Endothelial cell of umbilical vein (primary cell): ENCODE measurements around the gene EZH1. TPM values are rescaled to one million over a fixed set of nuclear protein-coding genes. Genes with fewer than 3 reads are reported as not detected.
A peak's percentile ranks its signal among the peaks of the same experiment; 100 is the strongest.

Source experiments
- BruUV-seq: library from RNA; stranded (reverse); fragments of 400-500 nt; replicated peaks from 2 replicates; lab custom pipeline; 2021; lab: Mats Ljungman, UMichigan
- CTCF ChIA-PET: fragments of 300-600, 350-600 bp; sonication (Branson Sonifier 250); formaldehyde crosslinking; loops from one replicate; lab custom pipeline; 2021; ENCODE audit warnings: antibody characterized with exemption, inconsistent platforms; lab: Charles Lee
- POLR2A ChIA-PET: fragments of 300-600, 350-600 bp; sonication (Branson Sonifier 250); formaldehyde crosslinking; loops from one replicate; lab custom pipeline; 2021; ENCODE audit warnings: antibody characterized with exemption, inconsistent platforms; lab: Charles Lee
- DNase-seq: peaks from one replicate; pipeline ENCODE4 v3.0.0-alpha.2; 2011; ENCODE audit warnings: low read depth, low spot score
- FAIRE-seq: peaks from 2 replicates; lab custom pipeline; 2011; peaks lifted over from hg19 to GRCh38; lab: Jason Lieb, UNC
- H2AFZ ChIP-seq: 2 replicates; pipeline ENCODE4 v1.6.0; 2012; ENCODE audit warnings: low read depth, low read length, control low read depth, inconsistent platforms
- H3K27ac ChIP-seq: 2 replicates; pipeline ENCODE4 v1.5.1; 2011; ENCODE audit warnings: low read depth, mild to moderate bottlenecking, control low read depth, low read length, moderate library complexity; ENCODE audit not compliant: insufficient read depth
- H3K27me3 ChIP-seq, 2 experiments: 2 replicates each; pipeline versions ENCODE4 v1.6.0 to v1.6.1; 2011; ENCODE audit warnings: low read length in 2 of 2, mixed read lengths in 1 of 2; ENCODE audit not compliant: control insufficient read depth in 2 of 2, insufficient read depth in 2 of 2
- H3K36me3 ChIP-seq, 2 experiments: 2 replicates in 1 of 2; 3 replicates in 1 of 2; pipeline ENCODE4 v1.5.1; 2011; ENCODE audit warnings: low read length in 2 of 2, mild to moderate bottlenecking in 1 of 2, moderate library complexity in 1 of 2; ENCODE audit not compliant: control insufficient read depth in 2 of 2, insufficient read depth in 2 of 2; ENCODE audit errors: extremely low read depth in 1 of 2
- H3K4me1 ChIP-seq: 3 replicates; pipeline ENCODE4 v1.5.1; 2011; ENCODE audit warnings: mild to moderate bottlenecking, low read length; ENCODE audit not compliant: control insufficient read depth, insufficient read depth; ENCODE audit errors: extremely low read depth
- H3K4me2 ChIP-seq: 2 replicates; pipeline ENCODE4 v1.6.1; 2011; ENCODE audit warnings: low read length, control low read depth, mixed read lengths; ENCODE audit not compliant: insufficient read depth
- H3K4me3 ChIP-seq, 3 experiments: fragments of 200-600 bp in 1 of 3; sonication (generic), shearing (Covaris generic) in 1 of 3; replicated peaks in 1 of 3; 2 replicates each; pipeline ENCODE4 v1.5.1; 2011 to 2016; ENCODE audit warnings: control low read depth in 3 of 3, low read length in 3 of 3, mild to moderate bottlenecking in 2 of 3, inconsistent platforms in 1 of 3, low read depth in 1 of 3, moderate library complexity in 1 of 3; ENCODE audit not compliant: insufficient read depth in 1 of 3
- H3K79me2 ChIP-seq: 2 replicates; pipeline ENCODE4 v1.6.0; 2012; ENCODE audit warnings: low read length, inconsistent platforms; ENCODE audit not compliant: control insufficient read depth, insufficient read depth
- H3K9ac ChIP-seq: replicated peaks from 2 replicates; pipeline ENCODE3; 2011; ENCODE audit warnings: low read length, control low read depth; ENCODE audit not compliant: insufficient read depth; ENCODE audit errors: extremely low read depth
- H3K9me1 ChIP-seq: replicated peaks from 3 replicates; pipeline ENCODE4 v1.6.0; 2011; ENCODE audit warnings: mild to moderate bottlenecking, low read length; ENCODE audit not compliant: control insufficient read depth, insufficient read depth; ENCODE audit errors: extremely low read depth
- H3K9me3 ChIP-seq: replicated peaks from 2 replicates; pipeline ENCODE4 v1.5.1; 2012; ENCODE audit warnings: low read length, inconsistent platforms; ENCODE audit not compliant: control insufficient read depth, insufficient read depth
- H4K20me1 ChIP-seq: replicated peaks from 2 replicates; pipeline ENCODE3; 2011; ENCODE audit warnings: mild to moderate bottlenecking, low read length; ENCODE audit not compliant: control insufficient read depth, insufficient read depth; ENCODE audit errors: extremely low read depth
- EZH2 ChIP-seq: IDR thresholded peaks from 2 replicates; pipeline ENCODE4 v1.6.1; 2012; ENCODE audit warnings: borderline replicate concordance, low read depth, mild to moderate bottlenecking, moderate library complexity, low read length, inconsistent platforms; ENCODE audit not compliant: severe bottlenecking
- FOS ChIP-seq: IDR thresholded peaks from 2 replicates; pipeline ENCODE4 v1.6.1; 2011; ENCODE audit warnings: mild to moderate bottlenecking, low read length, moderate library complexity, borderline replicate concordance; ENCODE audit not compliant: insufficient read depth
- GATA2 ChIP-seq: IDR thresholded peaks from 2 replicates; pipeline ENCODE4 v1.7.0; 2011; ENCODE audit warnings: low read depth, mild to moderate bottlenecking, moderate library complexity, mixed read lengths, low read length; ENCODE audit not compliant: insufficient read length, insufficient read depth
- JUN ChIP-seq: IDR thresholded peaks from 2 replicates; pipeline ENCODE4 v1.6.1; 2011; ENCODE audit warnings: borderline replicate concordance, low read depth; ENCODE audit not compliant: insufficient read length, insufficient read depth
- MYC ChIP-seq: IDR thresholded peaks from one replicate; pipeline ENCODE4 v1.6.1; 2011; ENCODE audit warnings: mild to moderate bottlenecking, low read depth, low read length
- POLR2A ChIP-seq: IDR thresholded peaks from 2 replicates; pipeline ENCODE4 v1.6.1; 2012; ENCODE audit warnings: low read depth, mild to moderate bottlenecking, control low read depth, low read length
- POLR2AphosphoS5 ChIP-seq: IDR thresholded peaks from 2 replicates; pipeline ENCODE4 v1.6.1; 2012; ENCODE audit warnings: low read depth, mild to moderate bottlenecking, control low read depth, low read length, moderate library complexity; ENCODE audit not compliant: insufficient read depth
- dilution Hi-C: fragments of 300-500 bp; cut with MboI; formaldehyde crosslinking; loops from one replicate; pipeline ENCODE4 v1.15.0; 2019; ENCODE audit warnings: low sequenced_read_pairs; ENCODE audit not compliant: extremely low pct_ligation_motif_present
- intact Hi-C: fragments of 100-400 bp; cut with micrococcal nuclease; formaldehyde crosslinking; loops from one replicate; pipeline ENCODE4 v1.10.0; 2022
- polyA plus RNA-seq, 4 experiments: library from polyadenylated mRNA; depleted of rRNA in 3 of 4; stranded (reverse) in 3 of 4; unstranded in 1 of 4; fragments of >200 nt; gene quantifications; 2 replicates each; pipeline versions ENCODE4 v1.2.1 to v1.2.3, GENCODE V29; 2011 to 2012; ENCODE audit warnings: missing spikeins in 1 of 4
- total RNA-seq: library from RNA; stranded (reverse); gene quantifications from 2 replicates; pipeline ENCODE4 v1.2.3, GENCODE V29; 2021
- TF ChIP-seq, protein P1 (sequence below), 2 donors: IDR thresholded peaks; 1 replicate in 1 of 2; 2 replicates in 1 of 2; pipeline ENCODE4 v1.5.1; 2011; ENCODE audit warnings: low read length in 2 of 2, mild to moderate bottlenecking in 2 of 2, moderate library complexity in 2 of 2, control low read depth in 1 of 2, inconsistent platforms in 1 of 2, low read depth in 1 of 2; ENCODE audit not compliant: insufficient read depth in 1 of 2; ENCODE audit errors: extremely low read depth in 1 of 2
- TF ChIP-seq, protein P2 (sequence below): IDR thresholded peaks from 2 replicates; pipeline ENCODE4 v1.6.1; 2011; ENCODE audit not compliant: insufficient read depth, insufficient read length

The EZH1 gene
- total and polyA plus RNA-seq, 2 donors (not counting 3 experiments of a cell fraction or from before 2014, with no cell fraction given): 31.4 to 33.7 TPM

DNA sequence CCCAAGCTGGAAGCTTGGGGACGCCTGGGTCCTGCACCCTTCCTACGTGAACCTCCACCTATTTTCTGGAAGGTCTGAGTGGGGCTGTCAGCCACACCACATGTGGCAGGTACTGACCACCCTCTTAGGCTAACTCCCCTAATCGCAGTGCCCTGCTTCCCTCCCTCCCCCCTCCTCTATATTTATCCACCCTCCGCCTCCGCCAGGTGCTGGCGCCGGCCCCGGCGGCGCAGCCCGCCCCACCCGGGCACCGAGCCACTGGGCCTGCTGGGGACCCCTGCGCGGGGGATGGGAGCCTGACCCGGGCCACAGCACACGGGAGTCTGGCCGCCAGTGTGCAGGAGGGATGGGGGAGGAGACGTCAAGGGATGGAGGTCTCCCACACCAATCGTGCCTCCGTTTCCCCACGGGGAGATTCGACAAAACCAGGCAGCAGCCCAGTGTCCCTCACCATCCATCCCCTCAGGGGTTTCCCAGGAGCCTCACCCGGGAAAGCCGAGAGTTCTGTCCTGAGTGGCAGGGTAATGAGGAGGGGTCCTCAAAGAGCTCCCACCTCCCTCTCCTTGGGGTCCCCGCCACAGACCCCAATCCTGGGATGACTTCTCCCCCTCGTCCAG lies 69.4 kb downstream of the EZH1 start:
- no TSS peak for BruUV-seq
- H3K4me2 ChIP-seq: peak overlapping the region; percentile 68
- FAIRE-seq (no peak), DNase-seq (no peak)
- H2AFZ ChIP-seq: no peak overlapping the region
- intact Hi-C loops: loop anchor here (5.0 kb wide), 2 partner anchors 107 to 353 kb away; partner anchors contain the start of gene WNK4
- H3K27me3 ChIP-seq: no peaks in the 10 kb centered on the region
- H3K9ac ChIP-seq: no peak overlapping the region
- H3K4me3 ChIP-seq: peak overlapping the region; percentile 57 to 87 (median 70)
- dilution Hi-C loops: no loop called here
- H3K27ac ChIP-seq: no peak overlapping the region
- POLR2A ChIA-PET: no interaction called here
- no peaks in the 10 kb centered on the region for H4K20me1 ChIP-seq
- TF ChIP-seq, protein P1, sequence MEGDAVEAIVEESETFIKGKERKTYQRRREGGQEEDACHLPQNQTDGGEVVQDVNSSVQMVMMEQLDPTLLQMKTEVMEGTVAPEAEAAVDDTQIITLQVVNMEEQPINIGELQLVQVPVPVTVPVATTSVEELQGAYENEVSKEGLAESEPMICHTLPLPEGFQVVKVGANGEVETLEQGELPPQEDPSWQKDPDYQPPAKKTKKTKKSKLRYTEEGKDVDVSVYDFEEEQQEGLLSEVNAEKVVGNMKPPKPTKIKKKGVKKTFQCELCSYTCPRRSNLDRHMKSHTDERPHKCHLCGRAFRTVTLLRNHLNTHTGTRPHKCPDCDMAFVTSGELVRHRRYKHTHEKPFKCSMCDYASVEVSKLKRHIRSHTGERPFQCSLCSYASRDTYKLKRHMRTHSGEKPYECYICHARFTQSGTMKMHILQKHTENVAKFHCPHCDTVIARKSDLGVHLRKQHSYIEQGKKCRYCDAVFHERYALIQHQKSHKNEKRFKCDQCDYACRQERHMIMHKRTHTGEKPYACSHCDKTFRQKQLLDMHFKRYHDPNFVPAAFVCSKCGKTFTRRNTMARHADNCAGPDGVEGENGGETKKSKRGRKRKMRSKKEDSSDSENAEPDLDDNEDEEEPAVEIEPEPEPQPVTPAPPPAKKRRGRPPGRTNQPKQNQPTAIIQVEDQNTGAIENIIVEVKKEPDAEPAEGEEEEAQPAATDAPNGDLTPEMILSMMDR (IDR thresholded peaks at IDR 0.05; ENCODE audit: extremely low read depth in 1 of 2, insufficient read depth in 1 of 2, low read depth in 1 of 2, low read length in 2 of 2): no peak
- TF ChIP-seq GATA2: no peak
- TF ChIP-seq FOS: no peak
- TF ChIP-seq MYC: no peak
- TF ChIP-seq, protein P2, sequence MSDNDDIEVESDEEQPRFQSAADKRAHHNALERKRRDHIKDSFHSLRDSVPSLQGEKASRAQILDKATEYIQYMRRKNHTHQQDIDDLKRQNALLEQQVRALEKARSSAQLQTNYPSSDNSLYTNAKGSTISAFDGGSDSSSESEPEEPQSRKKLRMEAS: no peak
- no peak for TF ChIP-seq EZH2
- no peak for TF ChIP-seq POLR2A
- TF ChIP-seq JUN: no peak
- TF ChIP-seq POLR2AphosphoS5: no peak
- H3K9me1 ChIP-seq: no peaks in the 10 kb centered on the region
- H3K4me1 ChIP-seq: peaks cover 33% of the 10 kb centered on the region
- H3K79me2 ChIP-seq: no peaks in the 10 kb centered on the region
- H3K36me3 ChIP-seq: peaks cover 3 to 14% of the 10 kb centered on the region in 2 experiments
- no peaks in the 10 kb centered on the region for H3K9me3 ChIP-seq
- CTCF ChIA-PET: interaction anchor here (1.1 to 8.3 kb wide), 7 partner anchors 8 to 140 kb away, joined by 3 to 235 read pairs (median 6); partner anchors contain the start of genes NAGLU, PSMC3IP, RETREG3 and TUBG1
